ENCODE results near the gene STXBP4.

The STXBP4 gene

DNA sequence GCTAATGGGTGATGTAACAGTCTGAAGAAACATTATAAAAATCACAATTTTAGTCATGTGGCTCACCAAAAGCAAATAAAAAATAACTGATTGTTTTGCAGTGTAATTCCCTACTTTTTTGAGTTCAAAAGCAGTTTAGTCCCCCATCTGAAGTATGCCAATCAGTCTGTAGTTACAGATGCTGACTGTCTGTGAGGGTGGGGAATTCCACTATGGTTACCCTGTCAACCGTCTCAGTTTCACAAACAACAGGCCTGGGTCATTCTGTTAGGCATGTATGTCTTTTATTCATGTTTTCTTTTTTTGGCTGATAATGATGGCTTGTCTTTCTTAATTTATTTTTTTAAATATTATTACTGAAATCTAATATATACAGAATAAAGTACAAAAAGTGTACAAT is 69.3 kb downstream of the STXBP4 start:
- H3K79me2 ChIP-seq (ENCODE audit: insufficient read depth, low read length): no peaks in the 10 kb centered on the region
- H4K20me1 ChIP-seq (ENCODE audit: insufficient read depth, low read length): no peaks in the 10 kb centered on the region
- H3K9me2 ChIP-seq (ENCODE audit: low read depth, low read length): no peaks in the 10 kb centered on the region
- no peak overlapping the region for H3K4me3 ChIP-seq (ENCODE audit: low read depth, low read length, poor library complexity, severe bottlenecking)
- no peaks in the 10 kb centered on the region for H3K36me3 ChIP-seq (ENCODE audit: insufficient read depth, low read length)
- H3K9me3 ChIP-seq (ENCODE audit: low read length): no peaks in the 10 kb centered on the region
- H3K27me3 ChIP-seq (ENCODE audit: insufficient read depth, low read length): no peaks in the 10 kb centered on the region
- H3K9ac ChIP-seq (ENCODE audit: low read length): no peak overlapping the region
- H3F3A ChIP-seq (ENCODE audit: insufficient read depth, low read length): no peaks in the 10 kb centered on the region
- no peak overlapping the region for H3K27ac ChIP-seq (ENCODE audit: low read depth, low read length, poor library complexity, severe bottlenecking)
- peaks cover 5% of the 10 kb centered on the region for H3K4me1 ChIP-seq (ENCODE audit: insufficient read depth, low read length, severe bottlenecking)
- H2AFZ ChIP-seq (ENCODE audit: low read length): no peak overlapping the region
- no peak overlapping the region for H3K4me2 ChIP-seq (ENCODE audit: low read length)
- TF ChIP-seq CTCF (IDR thresholded peaks at IDR 0.05; ENCODE audit: low read length) (no peak), EZH2 (IDR thresholded peaks at IDR 0.05; ENCODE audit: borderline replicate concordance, low read length) (no peak)

- no peak overlapping the region for H3K4me3 ChIP-seq (ENCODE audit: low read depth, low read length, poor library complexity, severe bottlenecking)
- H3K9me3 ChIP-seq (ENCODE audit: low read length): no peaks in the 10 kb centered on the region
- no peaks in the 10 kb centered on the region for H3F3A ChIP-seq (ENCODE audit: insufficient read depth, low read length)
- peaks cover 5% of the 10 kb centered on the region for H3K4me1 ChIP-seq (ENCODE audit: insufficient read depth, low read length, severe bottlenecking)
- H3K36me3 ChIP-seq (ENCODE audit: insufficient read depth, low read length): no peaks in the 10 kb centered on the region
- TF ChIP-seq EZH2 (IDR thresholded peaks at IDR 0.05; ENCODE audit: borderline replicate concordance, low read length) (no peak), CTCF (IDR thresholded peaks at IDR 0.05; ENCODE audit: low read length) (no peak)
- H3K27ac ChIP-seq (ENCODE audit: low read depth, low read length, poor library complexity, severe bottlenecking): no peak overlapping the region
- H2AFZ ChIP-seq (ENCODE audit: low read length): no peak overlapping the region
- H3K4me2 ChIP-seq (ENCODE audit: low read length): no peak overlapping the region
- no peaks in the 10 kb centered on the region for H3K79me2 ChIP-seq (ENCODE audit: insufficient read depth, low read length)
- no peaks in the 10 kb centered on the region for H3K27me3 ChIP-seq (ENCODE audit: insufficient read depth, low read length)
- no peaks in the 10 kb centered on the region for H3K9me2 ChIP-seq (ENCODE audit: low read depth, low read length)
- H4K20me1 ChIP-seq (ENCODE audit: insufficient read depth, low read length): no peaks in the 10 kb centered on the region
- no peak overlapping the region for H3K9ac ChIP-seq (ENCODE audit: low read length)
Measured at GRCh38 chr17:55038291-55038690, 69.7 kb downstream of the STXBP4 start.

GRCh38 chr17:55040611-55041010 is 72.0 kb downstream of the STXBP4 start:
- Histone ChIP-seq H3K79me2 (ENCODE audit: insufficient read depth, low read length) (no peaks in the 10 kb centered on the region), H2AFZ (ENCODE audit: low read length) (no peak overlapping the region), H3K9ac (ENCODE audit: low read length) (no peak overlapping the region), H3K4me1 (ENCODE audit: insufficient read depth, low read length, severe bottlenecking) (peaks cover 5% of the 10 kb centered on the region), H4K20me1 (ENCODE audit: insufficient read depth, low read length) (no peaks in the 10 kb centered on the region), H3K4me2 (ENCODE audit: low read length) (no peak overlapping the region), H3K27ac (ENCODE audit: low read depth, low read length, poor library complexity, severe bottlenecking) (no peak overlapping the region), H3K9me2 (ENCODE audit: low read depth, low read length) (no peaks in the 10 kb centered on the region), H3F3A (ENCODE audit: insufficient read depth, low read length) (no peaks in the 10 kb centered on the region), H3K36me3 (ENCODE audit: insufficient read depth, low read length) (no peaks in the 10 kb centered on the region), H3K27me3 (ENCODE audit: insufficient read depth, low read length) (no peaks in the 10 kb centered on the region), H3K4me3 (ENCODE audit: low read depth, low read length, poor library complexity, severe bottlenecking) (no peak overlapping the region), H3K9me3 (ENCODE audit: low read length) (no peaks in the 10 kb centered on the region)
- TF ChIP-seq CTCF (IDR thresholded peaks at IDR 0.05; ENCODE audit: low read length) (no peak), EZH2 (IDR thresholded peaks at IDR 0.05; ENCODE audit: borderline replicate concordance, low read length) (no peak)

Data from OCI-LY1 (cell line).